Left forelimb (tissue), 1 donor: ENCODE results near the gene BET1L.
"Not testable (repeated sequence)": the region's sequence is repeated elsewhere in the genome, so short reads cannot be mapped to it uniquely, and the experiment has no call there.

Source experiments
- DNase-seq: peaks from one replicate; pipeline ENCODE4 v3.0.0-alpha.2; 2018; ENCODE audit warnings: low spot score

The BET1L gene

GRCh38 chr11:207208-207862 is at the start of gene BET1L, which contains the start of gene RIC8A:
BET1L (minus strand) TSS chr11:207399; CDS start chr11:207321, 78 bp downstream.
RIC8A (plus strand) TSS chr11:207708; CDS start chr11:208855, 1,147 bp downstream.
- DNase-seq, result peak; percentile 98

GRCh38 chr11:255816-256215 is 48.6 kb upstream of the BET1L start:
- no peak for DNase-seq

GRCh38 chr11:255176-255575 is 48.0 kb upstream of the BET1L start:
- no peak for DNase-seq

- DNase-seq, result no peak
Measured at GRCh38 chr11:253886-254270, 46.7 kb upstream of the BET1L start.

GRCh38 chr11:253160-253885 is 46.1 kb upstream of the BET1L start:
- no peak for DNase-seq

GRCh38 chr11:252666-253065 is 45.5 kb upstream of the BET1L start:
- no peak for DNase-seq

- DNase-seq, result no peak
Measured at GRCh38 chr11:251550-251949, 44.4 kb upstream of the BET1L start.

GRCh38 chr11:250740-251299 is 43.6 kb upstream of the BET1L start:
- DNase-seq, result no peak

GRCh38 chr11:250274-250673 is 43.1 kb upstream of the BET1L start:
- DNase-seq, result no peak

GRCh38 chr11:249062-249461 is 41.9 kb upstream of the BET1L start:
- DNase-seq, result no peak

- no peak for DNase-seq
Measured at GRCh38 chr11:244376-244775, 37.2 kb upstream of the BET1L start.

GRCh38 chr11:241634-242033 is 34.4 kb upstream of the BET1L start:
- DNase-seq, result no peak

GRCh38 chr11:240315-240714 is 33.1 kb upstream of the BET1L start:
- DNase-seq, result no peak

GRCh38 chr11:238346-238745 is 31.1 kb upstream of the BET1L start:
- not testable (repeated sequence) for DNase-seq

GRCh38 chr11:236774-237767 is 29.9 kb upstream of the BET1L start, which contains the start of gene PSMD13:
PSMD13 (plus strand) TSS chr11:236976; CDS start chr11:237050, 74 bp downstream.
- DNase-seq, result peak; percentile 95

GRCh38 chr11:235997-236773 is 29.0 kb upstream of the BET1L start, which contains the start of gene SIRT3:
SIRT3 (minus strand) TSS chr11:236342; CDS start chr11:236328, 14 bp downstream.
- peak; percentile 93 for DNase-seq

GRCh38 chr11:235609-235996 is 28.4 kb upstream of the BET1L start:
- no peak for DNase-seq

- DNase-seq, result no peak
Measured at GRCh38 chr11:235180-235579, 28.0 kb upstream of the BET1L start.

- DNase-seq, result no peak
Measured at GRCh38 chr11:232783-233565, 25.8 kb upstream of the BET1L start.

- DNase-seq, result no peak
Measured at GRCh38 chr11:230431-230830, 23.2 kb upstream of the BET1L start.
